Pulmonary artery endothelial cell (primary cell): Measurements from ENCODE around the gene NLK. TPM values are rescaled to one million over a fixed set of nuclear protein-coding genes. Genes with fewer than 3 reads are reported as not detected.
"Not testable (repeated sequence)": the region's sequence is repeated elsewhere in the genome, so short reads cannot be mapped to it uniquely, and the experiment has no call there.

Experiments used
- DNase-seq: peaks from one replicate; pipeline ENCODE4 v3.0.0-alpha.2; 2011; ENCODE audit warnings: low read depth, low spot score
- total RNA-seq: library from RNA; depleted of rRNA; stranded (reverse); fragments of >200 nt; gene quantifications from 2 replicates; pipeline ENCODE4 v1.2.3, GENCODE V29; 2014

Gene NLK
- 34.8 and 40.4 TPM in 2 replicates for total RNA-seq

DNA sequence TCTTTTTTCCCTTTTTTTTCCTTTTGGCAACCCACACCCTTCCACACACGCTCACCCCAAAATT is at the start of gene NLK:
Gene NLK (plus strand): TSS at position 21 of the 64 bp plus-strand sequence. CDS start 197 bp downstream, outside the sequence.
- no peak for DNase-seq

DNA sequence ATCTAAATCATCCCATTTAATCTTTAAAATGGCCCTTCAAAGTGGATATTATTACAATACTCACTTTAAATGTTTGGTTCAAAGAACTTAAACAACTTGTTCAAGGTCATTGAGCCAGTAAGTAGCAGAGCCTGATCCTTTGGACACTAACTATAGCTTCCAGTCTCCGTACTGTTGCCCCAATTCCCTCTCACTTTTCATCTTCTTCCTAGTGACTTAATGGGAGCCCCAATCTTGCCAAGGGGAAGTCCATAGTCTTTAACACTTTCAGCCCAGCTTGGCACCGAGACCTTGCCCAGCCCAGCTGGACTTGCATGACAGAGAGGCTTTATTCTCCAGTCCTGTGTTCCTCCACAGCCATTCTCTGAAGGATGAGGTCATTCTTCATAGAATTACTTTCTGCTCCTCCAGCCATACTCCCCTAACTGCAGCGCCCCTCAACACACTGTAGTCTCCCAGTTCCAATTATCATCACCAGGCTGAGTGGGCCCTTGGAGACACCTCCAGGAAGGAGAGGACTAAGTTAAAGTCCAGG is 49.2 kb upstream of the NLK start:
- DNase-seq: no peak

DNA sequence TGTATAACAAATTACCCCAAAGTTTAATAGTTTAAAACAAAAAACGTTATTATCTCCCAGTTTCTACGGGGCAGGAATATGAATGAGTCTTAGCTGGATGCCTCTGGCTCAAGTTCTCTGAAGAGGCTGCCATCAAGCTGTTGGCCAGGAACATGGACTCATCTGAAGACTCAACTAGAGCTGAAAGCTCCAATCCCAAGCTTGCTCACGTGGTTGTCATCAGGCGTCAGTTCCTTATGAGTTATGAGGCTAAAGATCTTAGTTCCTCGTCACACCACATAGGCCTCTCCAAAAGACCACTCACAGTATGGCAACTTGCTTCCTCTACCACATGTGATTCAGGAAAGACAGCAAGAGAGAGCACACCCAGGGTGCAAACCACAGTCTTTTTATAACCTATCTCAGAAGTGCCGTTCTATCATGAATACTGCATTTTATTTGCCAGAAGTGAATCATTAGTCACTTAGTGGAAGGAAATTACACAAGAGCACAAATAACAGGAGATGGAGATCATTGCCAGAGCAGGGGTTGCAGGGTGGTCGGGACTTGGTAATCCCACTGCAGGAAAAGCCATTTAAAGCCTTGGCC is 48.7 kb upstream of the NLK start:
- no peak for DNase-seq

GRCh38 chr17:27994586-27994985 is 47.9 kb upstream of the NLK start:
- no peak for DNase-seq

DNA sequence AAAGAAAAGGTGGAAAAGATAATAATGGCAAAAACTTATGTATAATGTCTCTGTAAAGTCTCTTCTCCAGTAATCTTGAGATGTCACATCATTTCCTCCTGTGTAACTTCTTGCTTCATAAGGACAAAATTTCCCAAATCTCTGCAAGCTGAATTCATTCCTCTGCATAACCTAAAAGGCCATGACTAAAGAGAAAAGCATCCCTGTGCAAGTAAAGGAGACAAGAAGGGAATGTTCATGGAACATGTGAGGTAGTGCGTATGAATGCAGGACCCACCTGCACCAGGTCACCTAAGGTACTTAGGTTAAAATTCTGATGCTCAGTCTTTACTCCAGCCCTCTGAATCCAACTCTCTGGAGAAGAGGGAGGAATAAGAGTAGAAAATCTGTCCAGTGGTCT is 46.9 kb upstream of the NLK start:
- DNase-seq: no peak

GRCh38 chr17:27996202-27997043 is 46.1 kb upstream of the NLK start:
- DNase-seq: no peak

- no peak for DNase-seq
Measured at GRCh38 chr17:27997044-27997401, 45.5 kb upstream of the NLK start.

GRCh38 chr17:27997522-27997921 is 45.0 kb upstream of the NLK start:
- DNase-seq: no peak

DNA sequence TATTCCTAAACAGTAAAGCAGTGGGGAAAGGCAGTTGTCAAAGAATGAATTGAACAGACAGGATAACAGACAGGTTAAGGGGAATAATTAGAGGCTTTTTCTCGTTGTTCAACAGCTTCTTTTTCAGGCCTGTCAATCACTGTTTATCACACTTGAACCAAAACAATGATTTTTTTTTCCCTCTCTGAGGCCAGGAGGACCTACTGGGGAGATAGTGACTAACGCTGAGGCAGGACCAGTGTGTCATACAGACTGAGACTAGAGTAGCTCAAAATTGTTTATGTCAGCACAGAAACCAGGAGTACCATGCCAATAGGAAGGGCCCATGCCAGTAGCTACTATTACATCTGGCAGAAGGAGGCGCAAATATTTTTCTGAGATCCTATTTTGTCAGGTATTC is 41.3 kb upstream of the NLK start:
- DNase-seq: no peak

DNA sequence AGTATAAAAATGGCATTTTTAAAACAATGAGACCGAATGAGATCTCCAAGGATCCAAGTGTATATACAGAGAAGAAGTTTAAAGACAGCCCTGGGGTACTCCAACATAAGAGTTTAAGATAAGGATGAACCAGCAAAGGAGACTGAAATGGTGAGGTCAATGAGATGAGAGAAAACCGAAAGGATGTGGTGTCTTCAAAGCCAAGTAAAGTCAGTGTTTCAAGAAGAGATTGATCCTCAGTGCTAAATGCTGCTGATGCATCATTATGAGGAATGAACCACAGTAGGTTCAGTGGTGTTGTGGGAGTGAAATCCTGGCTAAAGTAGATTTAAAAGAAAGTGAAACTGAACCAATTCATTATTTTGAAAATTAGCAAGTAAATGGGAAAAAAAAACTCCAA is 38.1 kb upstream of the NLK start:
- DNase-seq: no peak

GRCh38 chr17:28007925-28008324 is 34.6 kb upstream of the NLK start:
- DNase-seq: not testable (repeated sequence)

- DNase-seq: peak; percentile 32
Measured at GRCh38 chr17:28008513-28008912, 34.0 kb upstream of the NLK start.

DNA sequence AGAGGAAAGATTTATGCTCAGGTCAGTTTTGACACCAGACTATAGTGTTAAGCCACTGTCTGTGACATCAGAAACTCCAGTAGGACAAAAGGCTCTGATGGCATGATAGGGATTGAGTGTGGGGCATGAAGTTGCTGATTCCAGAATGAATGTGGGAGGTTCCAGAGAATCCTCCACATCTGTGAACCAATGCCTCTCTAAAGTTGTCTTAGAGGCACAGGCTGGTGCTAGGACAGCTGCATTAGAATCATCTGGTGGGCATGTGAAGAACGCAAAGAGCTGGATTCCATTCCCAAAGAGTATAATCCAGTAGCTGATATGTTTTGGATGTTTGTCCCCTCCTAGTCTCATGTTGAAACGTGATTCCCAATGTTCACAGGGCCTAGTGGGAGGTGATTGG is 32.1 kb upstream of the NLK start:
- DNase-seq: no peak

GRCh38 chr17:28018439-28019070 is 23.9 kb upstream of the NLK start:
- DNase-seq: no peak

- no peak for DNase-seq
Measured at GRCh38 chr17:28020515-28020914, 22.0 kb upstream of the NLK start.

DNA sequence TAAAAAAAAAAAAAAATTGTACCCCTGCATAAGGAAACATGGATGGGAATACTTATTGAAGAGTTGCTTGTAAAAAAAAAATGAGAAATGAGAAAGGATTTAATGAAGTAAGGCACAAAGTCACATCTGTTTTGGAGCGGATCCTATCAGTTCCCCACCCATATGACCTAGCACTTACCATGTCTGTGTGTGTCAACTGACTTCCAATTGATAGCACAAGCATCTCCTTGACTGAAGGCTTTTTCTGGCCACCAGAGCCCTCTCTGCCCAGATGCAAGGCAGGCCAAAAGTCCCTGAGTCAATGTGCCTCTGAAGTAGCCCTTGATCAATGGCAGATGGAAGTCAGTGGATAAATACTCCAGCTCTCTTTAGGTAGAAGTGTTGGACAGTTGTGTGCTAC is 13.4 kb upstream of the NLK start:
- no peak for DNase-seq

- DNase-seq: no peak
Measured at GRCh38 chr17:28030386-28030785, 12.1 kb upstream of the NLK start.

DNA sequence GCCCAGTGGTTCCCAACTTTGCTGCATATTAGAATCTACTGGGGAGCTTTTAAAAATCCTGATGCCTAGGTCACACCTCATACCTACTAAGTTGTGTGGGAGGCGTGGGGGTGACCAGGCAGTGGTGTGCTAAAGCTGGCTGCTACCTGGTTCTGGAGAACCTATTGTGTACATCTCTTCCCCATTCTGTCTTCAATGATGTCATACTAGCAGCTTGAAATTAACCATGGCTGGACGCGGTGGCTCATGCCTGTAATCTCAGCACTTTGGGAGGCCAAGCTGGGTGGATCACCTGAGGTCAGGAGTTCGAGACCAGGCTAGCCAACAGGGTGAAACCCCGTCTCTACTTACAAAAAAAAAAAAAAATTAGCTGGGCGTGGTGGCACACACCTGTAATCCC is 11.3 kb upstream of the NLK start:
- no peak for DNase-seq

DNA sequence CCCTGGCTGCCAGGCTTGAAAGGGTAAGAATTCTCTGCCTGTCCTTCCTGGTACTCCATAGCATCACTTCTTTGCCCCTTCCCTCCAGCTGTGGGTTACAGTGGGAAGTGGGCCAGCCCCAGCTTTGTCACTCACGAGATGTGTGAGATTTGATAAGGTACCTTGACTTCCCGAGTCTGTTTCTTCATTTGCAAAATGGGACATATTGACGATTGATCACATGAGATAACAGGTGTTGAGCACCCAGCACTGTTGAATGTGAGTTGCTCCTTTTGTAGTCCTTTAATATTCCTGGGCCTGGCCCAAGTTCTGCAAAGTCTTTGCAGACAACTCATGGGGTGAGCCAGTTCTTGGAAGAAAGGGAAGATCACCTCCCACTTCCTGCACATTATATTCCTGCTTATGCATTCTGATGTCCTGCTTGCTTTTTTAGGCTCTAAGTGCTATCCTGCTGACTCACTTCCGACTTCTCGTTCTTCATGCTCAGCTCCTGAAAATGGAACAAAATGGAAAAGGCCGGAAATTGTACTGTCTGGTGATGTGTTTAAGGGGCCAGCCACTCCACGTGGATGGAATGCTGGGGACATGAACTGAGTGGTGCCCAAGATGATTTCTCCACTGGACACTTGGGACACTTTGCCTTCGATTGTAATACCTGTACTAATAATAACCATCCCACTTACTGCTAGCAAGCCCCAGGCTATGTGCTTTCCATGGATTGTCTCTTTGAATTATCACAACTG is 8.3 kb upstream of the NLK start:
- DNase-seq: peak; percentile 72

- DNase-seq: not testable (repeated sequence)
Measured at GRCh38 chr17:28035452-28035851, 7.0 kb upstream of the NLK start.

- DNase-seq: not testable (repeated sequence)
Measured at GRCh38 chr17:28035884-28036283, 6.6 kb upstream of the NLK start.

- DNase-seq: no peak
Measured at GRCh38 chr17:28038802-28039201, 3.7 kb upstream of the NLK start.
